NOMO-1 treated with DMSO at 0.1 percent for 48 hours (cell line): Measurements from ENCODE around the gene CDO1.

Experiments
- DNase-seq: peaks from one replicate; lab custom pipeline; 2025; ENCODE audit not compliant: unreplicated experiment; lab: John Stamatoyannopoulos, UW

CDO1 gene

DNA sequence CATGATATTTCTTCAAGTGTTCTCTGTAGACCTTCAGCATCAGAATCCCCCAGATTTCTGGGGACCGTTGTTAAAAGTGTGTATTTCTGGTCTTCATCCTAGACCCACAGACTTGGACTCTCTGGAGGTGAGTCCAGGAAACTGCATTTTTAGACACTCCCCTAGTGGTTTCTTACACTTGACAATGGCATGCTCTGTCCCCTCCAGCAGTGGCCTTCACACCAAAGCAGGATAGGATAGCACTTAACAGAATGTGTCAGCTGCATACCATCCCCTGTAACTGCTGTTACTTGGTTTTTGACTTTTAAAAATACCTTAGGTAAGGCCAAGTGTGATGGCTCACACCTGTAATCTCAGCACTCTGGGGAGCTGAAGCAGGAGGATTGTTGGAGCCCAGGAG is 20.8 kb downstream of the CDO1 start:
- no peak for DNase-seq

DNA sequence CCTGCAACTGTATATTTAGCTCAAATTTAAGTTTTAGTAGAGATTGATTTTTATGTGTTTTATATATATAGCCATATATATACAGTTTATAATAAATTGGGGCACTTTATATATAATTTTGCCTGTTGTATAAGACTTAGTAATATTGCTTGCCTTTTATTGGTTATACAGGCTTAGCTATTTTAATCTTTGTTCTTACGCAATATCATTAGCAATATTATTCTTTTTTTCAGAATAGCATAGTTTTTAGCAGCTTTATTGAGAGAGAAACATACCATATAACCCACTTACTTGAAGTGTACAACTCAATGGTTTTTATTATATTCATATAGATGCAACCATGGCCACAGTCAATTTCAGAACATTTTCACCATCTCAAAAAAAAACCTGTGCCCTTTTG is 28.0 kb downstream of the CDO1 start:
- DNase-seq, result no peak

DNA sequence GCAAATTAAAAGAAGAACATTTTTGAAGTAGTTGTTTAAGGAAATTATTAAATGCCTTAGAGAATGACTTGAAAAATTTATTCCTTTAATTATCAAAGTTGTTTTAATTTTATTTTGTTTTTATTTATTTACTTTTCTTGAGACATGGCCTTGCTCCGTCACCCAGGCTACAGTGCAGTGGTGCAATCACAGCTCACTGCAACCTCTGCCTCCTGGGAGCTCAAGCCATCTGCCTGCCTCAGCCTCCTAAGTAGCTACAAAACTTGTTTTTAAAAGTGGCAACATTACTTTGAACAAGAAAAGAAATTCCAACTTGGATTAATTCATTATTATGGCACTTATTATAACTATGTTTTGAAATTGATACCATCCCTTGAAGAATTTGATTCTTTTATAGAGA is 29.0 kb downstream of the CDO1 start:
- no peak for DNase-seq

DNA sequence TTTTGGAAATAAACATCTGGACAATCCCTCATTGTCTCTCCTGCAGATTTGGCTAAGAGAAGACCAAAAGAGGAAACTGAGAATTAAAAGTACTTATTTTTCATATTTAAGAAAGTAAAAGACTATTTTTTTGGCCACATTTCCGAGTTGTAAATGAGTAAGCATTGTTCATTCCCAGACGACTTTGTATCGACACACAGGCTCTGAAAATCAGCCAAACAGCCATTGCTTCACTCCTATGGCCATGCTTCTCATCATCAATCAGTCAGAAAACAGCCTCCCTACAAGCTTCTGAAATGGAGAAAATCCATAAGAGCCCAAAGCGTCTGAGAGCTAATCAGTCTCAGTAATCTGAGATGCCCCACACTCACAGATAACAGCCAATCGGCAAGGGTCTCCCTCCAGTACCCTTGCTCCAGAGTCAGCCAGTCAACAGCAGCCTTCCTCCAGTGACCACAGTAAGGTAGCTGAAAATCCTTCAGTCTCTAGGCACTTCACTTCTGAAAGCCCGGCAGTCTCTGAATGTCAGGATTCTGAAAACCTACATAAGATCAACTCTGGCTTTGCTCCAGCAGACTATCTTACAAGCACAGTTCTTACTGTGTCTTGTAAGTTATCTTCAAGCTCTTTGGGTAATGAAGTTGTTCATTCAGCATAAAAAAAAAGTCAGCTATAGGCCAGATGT is 30.9 kb downstream of the CDO1 start:
- no peak for DNase-seq

DNA sequence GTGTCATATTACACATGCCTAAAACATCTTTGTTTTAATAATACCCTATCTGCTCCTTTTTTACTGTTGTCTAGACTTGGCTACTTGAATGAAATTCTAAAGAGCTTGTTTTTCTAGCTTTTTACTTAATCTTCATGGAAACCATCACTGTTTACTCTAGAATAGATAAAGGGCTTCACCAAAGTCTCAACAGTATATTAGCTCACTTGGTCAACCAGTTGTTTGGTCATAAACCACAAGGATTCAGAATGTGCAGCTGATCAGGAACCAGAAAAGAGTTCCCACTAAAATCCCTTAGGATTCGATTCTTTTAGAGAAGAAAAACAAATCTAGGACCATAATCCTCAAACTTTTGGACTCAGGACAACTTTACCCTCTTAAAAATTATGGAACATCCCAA is 38.0 kb downstream of the CDO1 start:
- DNase-seq, result no peak

DNA sequence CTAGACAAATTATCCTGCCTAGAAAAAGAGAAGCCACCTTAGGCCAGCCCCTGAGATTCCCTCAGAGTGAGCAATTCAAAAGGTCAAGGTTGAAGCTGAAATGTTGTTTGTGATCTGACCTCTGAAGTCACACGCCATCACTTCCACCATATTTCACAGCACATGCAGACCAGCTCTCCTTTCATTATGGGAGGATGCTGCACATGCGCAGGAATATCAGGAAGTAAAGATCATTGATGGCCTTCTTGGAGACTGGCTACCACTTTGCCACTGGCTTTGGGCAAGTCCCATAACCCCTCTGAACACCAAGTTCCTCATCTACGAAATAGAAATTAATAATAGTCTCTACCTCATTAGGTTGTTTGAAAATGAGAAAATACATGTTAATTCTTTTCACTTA is 39.5 kb downstream of the CDO1 start:
- DNase-seq, result no peak

DNA sequence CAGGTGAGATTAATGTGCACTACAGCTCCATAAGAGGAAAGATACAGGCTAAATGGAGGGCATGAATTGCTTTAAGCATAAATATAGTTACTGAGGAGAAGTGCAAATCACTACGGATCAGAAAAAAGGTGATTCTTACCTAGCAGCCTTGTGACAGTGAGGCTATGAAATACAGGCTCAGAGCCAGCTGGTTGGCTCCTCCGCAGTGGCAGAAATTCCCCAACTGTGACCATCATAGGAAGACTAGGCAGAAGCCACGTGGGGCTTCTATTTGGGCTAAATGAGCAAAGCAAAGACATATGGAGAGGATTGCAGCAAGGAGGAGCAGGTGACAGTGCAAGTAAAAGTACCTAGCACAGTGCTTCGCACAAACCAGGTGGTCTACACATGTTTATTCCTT is 40.5 kb downstream of the CDO1 start:
- no peak for DNase-seq

DNA sequence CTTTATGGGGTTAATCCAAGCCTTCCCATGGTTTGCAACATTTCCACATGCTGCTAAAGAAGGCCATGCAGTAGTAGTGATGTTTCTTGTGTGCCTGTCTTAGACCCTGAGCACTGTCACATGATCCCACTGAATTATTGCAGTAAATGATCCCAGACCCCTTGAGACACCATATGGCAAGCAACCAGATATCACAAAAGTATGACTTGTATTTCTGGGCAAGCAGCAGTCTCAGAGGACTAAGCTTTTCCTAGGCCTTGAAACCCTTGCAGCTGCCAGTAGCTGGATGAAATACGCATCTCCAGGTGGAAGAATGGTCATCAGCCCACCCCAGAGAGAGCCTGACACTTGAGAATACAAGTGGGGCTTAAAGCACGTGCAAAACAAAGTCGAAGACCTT is 41.8 kb downstream of the CDO1 start:
- DNase-seq, result no peak

DNA sequence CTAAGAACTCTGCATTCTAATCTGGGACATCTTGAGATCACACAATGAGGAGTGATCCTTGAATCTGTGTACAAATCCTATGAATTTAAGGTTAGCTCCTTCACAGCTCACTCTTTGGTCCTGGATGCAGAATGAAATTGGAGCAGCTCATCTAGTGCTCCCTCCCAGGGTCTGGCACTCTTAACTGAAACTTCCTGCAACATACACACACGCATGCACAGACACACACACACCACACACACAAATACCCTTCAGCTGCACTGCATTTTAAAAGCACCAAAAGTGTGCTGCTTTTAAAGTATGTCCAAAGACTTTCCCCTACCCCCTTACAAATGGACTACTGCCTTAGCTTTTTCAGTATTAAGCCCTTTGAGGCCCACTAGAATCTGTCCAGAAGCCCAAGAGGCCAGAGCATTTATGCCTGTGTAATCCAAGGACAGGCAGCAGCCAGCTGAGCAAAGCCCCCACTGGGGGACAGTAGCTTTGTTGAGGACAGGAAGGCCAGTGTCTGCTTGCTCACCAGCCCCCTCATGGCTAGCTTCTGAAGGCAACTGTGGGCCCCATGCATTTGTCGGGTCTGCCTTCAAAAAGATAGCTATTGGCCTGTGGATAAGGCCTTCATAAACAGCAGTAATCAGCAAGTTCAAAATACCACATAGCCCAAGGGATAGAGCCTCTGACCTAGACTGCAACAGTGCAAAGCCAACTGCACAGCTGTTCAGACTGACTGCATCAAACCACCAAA is 43.6 kb downstream of the CDO1 start:
- no peak for DNase-seq

DNA sequence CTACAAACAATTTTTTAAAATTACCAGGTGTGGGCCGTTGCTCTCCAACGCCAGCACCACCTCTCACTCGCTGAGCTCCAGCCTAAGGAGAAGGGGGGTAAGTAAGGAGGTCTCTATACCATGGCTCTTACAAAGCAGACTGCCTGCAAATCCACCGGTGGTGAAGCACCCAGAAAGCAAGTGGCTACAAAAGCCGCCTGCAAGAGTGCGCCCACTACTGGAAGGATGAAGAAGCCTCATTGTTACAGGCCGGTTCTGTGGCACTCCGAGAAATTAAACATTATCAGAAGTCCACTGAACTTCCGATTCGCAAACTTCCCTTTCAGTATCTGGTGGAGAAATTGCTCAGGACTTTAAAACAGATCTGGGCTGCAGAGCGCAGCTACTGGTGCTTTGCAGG is 46.0 kb downstream of the CDO1 start:
- no peak for DNase-seq

DNA sequence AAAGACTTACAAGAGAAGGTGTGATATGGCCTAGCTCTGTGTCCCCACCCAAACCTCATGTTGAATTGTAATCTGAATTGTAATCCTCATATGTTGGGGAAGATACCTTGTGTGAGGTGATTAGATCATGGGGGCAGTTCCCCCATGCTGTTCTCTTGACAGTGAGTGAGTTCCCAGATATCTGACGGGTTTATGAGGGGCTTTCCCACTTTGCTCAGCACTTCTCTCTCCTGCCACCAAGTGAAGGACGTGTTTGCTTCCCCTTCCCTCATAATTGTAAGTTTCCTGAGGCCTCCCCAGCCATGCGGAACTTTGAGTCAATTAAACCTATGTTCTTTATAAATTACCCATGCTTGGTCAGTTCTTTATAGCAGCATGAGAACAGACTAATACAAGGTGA is 49.0 kb downstream of the CDO1 start:
- no peak for DNase-seq

DNA sequence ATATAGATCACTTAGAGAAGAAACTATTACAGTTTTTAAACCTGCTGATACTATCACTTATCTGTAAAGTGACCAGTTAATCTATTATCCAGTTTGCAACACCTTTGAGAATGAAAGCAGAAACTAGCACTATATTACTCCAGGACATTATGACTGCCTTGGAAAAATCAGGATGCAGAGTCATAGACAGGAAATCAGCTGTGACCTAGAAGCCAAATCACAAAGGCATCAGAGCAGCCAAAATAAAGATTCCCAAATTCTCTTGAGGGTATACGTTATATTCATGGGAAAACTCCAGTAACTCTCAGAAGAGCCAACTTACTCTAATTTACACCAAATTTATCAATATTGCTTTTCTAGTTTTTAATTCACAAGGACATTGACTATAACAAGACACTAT is 49.9 kb downstream of the CDO1 start:
- no peak for DNase-seq

DNA sequence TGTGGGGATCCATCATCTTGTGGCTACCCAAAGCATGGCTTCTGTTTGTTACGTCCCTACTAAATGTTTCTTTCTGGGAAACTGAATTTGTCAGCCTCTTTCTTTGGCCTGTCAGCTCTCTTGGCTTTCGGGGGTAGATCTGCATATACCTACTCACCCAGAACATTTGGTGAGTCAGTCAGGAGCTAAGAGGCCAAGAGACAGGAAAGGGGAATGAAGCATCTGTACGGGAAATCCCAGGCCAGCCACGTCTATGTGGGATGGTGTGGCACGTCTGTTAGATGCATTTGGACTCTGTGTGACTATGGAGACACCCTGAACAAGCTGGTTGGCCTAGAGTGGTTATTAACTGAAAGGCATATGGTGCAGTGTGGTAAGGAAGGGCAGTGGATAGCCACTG is 58.1 kb downstream of the CDO1 start:
- DNase-seq, result no peak

DNA sequence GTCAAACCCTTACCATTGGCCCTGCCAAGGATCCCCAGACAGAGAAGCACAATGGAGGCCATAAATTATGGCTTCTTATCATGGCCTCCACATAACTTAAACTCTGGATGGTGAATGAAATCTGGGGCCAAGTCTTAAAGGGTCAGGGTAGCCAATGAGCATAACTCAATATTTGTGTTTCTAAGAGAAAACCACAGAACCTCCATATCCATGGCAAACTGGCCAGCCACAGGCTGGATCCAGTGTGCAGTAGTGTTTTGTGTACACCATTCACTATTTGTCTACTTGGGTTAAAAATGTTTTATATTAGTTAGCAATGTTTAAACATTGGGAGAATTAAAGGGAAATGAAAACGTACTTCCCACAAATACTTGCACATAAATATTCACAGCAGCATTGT is 60.8 kb downstream of the CDO1 start:
- DNase-seq, result no peak
